GM21576 (cell line): ENCODE data around the gene POLD4.

Experiments used
- ATAC-seq: cut with Tn5 transposase; IDR thresholded peaks from one replicate; pipeline ENCODE4 v1.9.1; 2021; ENCODE audit warnings: mild to moderate bottlenecking, moderate library complexity; ENCODE audit not compliant: unreplicated experiment

POLD4 gene

GRCh38 chr11:67317888-67318555, 35.3 kb downstream of the POLD4 start:
- ATAC-seq = peak; percentile 10

- peak; percentile 69 for ATAC-seq
Observed at GRCh38 chr11:67317205-67317887, 36.0 kb downstream of the POLD4 start.

- ATAC-seq = no peak
Observed at GRCh38 chr11:67316882-67317204, 36.5 kb downstream of the POLD4 start.

- ATAC-seq = no peak
Observed at GRCh38 chr11:67315325-67315909, 37.9 kb downstream of the POLD4 start.

- ATAC-seq = no peak
Observed at GRCh38 chr11:67314218-67314617, 39.1 kb downstream of the POLD4 start.

GRCh38 chr11:67313125-67313890, 40.0 kb downstream of the POLD4 start:
- ATAC-seq = no peak

GRCh38 chr11:67312187-67313021, 40.9 kb downstream of the POLD4 start:
- no peak for ATAC-seq

- ATAC-seq = no peak
Observed at GRCh38 chr11:67311556-67312082, 41.7 kb downstream of the POLD4 start.

- no peak for ATAC-seq
Observed at GRCh38 chr11:67311051-67311555, 42.2 kb downstream of the POLD4 start.

GRCh38 chr11:67310246-67311050, 42.9 kb downstream of the POLD4 start:
- ATAC-seq = no peak

GRCh38 chr11:67309661-67310061, 43.7 kb downstream of the POLD4 start:
- ATAC-seq = no peak

GRCh38 chr11:67309166-67309565, 44.2 kb downstream of the POLD4 start:
- ATAC-seq = no peak

GRCh38 chr11:67308031-67308866, 45.1 kb downstream of the POLD4 start:
- no peak for ATAC-seq

- ATAC-seq = no peak
Observed at GRCh38 chr11:67307545-67308001, 45.8 kb downstream of the POLD4 start.

GRCh38 chr11:67306769-67307544, 46.4 kb downstream of the POLD4 start:
- ATAC-seq = no peak

GRCh38 chr11:67304511-67305113, 48.7 kb downstream of the POLD4 start:
- ATAC-seq = no peak

- no peak for ATAC-seq
Observed at GRCh38 chr11:67303835-67304411, 49.4 kb downstream of the POLD4 start.
